Uterus (tissue), 2 donors: ENCODE results near the gene PREX1.

Source experiments
- POLR2A ChIP-seq, 2 donors: fragments of 450-650 bp; IDR thresholded peaks; one replicate each; pipeline ENCODE4 v1.6.1; 2016; ENCODE audit warnings: antibody characterized with exemption in 2 of 2, mild to moderate bottlenecking in 1 of 2, moderate library complexity in 1 of 2
- TF ChIP-seq, protein P1 (sequence below), 4 experiments: fragments of 200-600 bp in 2 of 4; fragments of 450-650 bp in 2 of 4; sonication (generic) in 2 of 4; IDR thresholded peaks; one replicate each; pipeline ENCODE4 v1.5.1; 2016 to 2019; ENCODE audit warnings: antibody characterized with exemption in 4 of 4, mild to moderate bottlenecking in 2 of 4, moderate library complexity in 1 of 4

DNA sequence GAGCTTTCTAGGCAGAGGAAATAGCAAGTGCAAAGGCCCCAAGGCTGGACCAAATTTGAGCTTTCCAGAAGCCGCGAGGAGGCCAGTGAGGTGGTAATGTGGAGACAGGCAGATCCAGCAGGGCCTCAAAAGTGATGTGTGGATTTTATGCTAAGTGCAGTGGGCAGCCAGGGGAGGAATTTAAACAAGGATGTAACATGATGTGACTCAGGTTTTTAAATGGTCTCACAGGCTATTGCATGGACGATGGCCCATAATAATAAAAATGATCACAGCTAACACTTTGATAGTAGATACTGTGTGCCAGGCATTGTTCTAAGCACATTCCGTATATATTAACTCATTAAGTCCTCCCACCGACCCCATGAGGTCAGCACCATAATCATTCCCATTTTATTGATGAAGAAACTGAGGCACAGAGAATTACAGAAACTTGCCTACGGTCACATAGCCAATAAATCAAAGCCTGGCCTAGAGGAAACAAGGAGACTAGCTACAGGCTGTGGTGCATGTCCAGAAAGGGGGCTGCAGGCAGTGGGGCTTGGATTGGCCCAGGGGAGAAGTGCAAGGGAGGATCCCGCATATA is 18.0 kb upstream of the PREX1 start:
- TF ChIP-seq, protein P1, sequence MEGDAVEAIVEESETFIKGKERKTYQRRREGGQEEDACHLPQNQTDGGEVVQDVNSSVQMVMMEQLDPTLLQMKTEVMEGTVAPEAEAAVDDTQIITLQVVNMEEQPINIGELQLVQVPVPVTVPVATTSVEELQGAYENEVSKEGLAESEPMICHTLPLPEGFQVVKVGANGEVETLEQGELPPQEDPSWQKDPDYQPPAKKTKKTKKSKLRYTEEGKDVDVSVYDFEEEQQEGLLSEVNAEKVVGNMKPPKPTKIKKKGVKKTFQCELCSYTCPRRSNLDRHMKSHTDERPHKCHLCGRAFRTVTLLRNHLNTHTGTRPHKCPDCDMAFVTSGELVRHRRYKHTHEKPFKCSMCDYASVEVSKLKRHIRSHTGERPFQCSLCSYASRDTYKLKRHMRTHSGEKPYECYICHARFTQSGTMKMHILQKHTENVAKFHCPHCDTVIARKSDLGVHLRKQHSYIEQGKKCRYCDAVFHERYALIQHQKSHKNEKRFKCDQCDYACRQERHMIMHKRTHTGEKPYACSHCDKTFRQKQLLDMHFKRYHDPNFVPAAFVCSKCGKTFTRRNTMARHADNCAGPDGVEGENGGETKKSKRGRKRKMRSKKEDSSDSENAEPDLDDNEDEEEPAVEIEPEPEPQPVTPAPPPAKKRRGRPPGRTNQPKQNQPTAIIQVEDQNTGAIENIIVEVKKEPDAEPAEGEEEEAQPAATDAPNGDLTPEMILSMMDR (IDR thresholded peaks at IDR 0.05), result no peak
- no peak for TF ChIP-seq POLR2A (IDR thresholded peaks at IDR 0.05)
